ENCODE measurements around the gene MAP2K6. TPM values are rescaled to one million over a fixed set of nuclear protein-coding genes. Genes with fewer than 3 reads are reported as not detected.

Gene MAP2K6
- total and polyA plus RNA-seq, 2 of the 8 experiments (the other 6 are each of a cell fraction or from before 2014, with no cell fraction given) = 11.0 to 44.1 TPM

- Histone ChIP-seq H3K14ac (ENCODE audit: insufficient read length) (no peak overlapping the region), H3K79me1 (ENCODE audit: low read depth, low read length) (no peaks in the 10 kb centered on the region), H2BK5ac (ENCODE audit: low read depth, low read length) (no peak overlapping the region), H3K18ac (ENCODE audit: extremely low read depth, low read length) (no peak overlapping the region), H2AFZ (ENCODE audit: low read length) (no peak overlapping the region), H3K23me2 (ENCODE audit: low read depth, low read length) (no peaks in the 10 kb centered on the region), H3K27ac (ENCODE audit: low read depth, low read length) (no peak overlapping the region), H2BK20ac (ENCODE audit: low read length) (no peak overlapping the region), H2BK15ac (ENCODE audit: low read length) (no peak overlapping the region), H3K4me3 (ENCODE audit: extremely low read depth in 1 of 4, insufficient read depth in 2 of 4, low read depth in 3 of 4, low read length in 4 of 4) (no peak overlapping the region), H3K36me3 (ENCODE audit: control insufficient read depth in 2 of 4, insufficient read depth in 4 of 4, low read length in 3 of 4) (no peaks in the 10 kb centered on the region; a peak in 1 of 8 replicates), H2AK5ac (ENCODE audit: low read depth, low read length) (no peak overlapping the region), H3K4me1 (replicated peaks in 1 of 4; ENCODE audit: control insufficient read depth in 3 of 4, insufficient read depth in 4 of 4, low read length in 3 of 4) (no peaks in the 10 kb centered on the region; a peak in 1 of 7 replicates), H2BK12ac (ENCODE audit: low read depth, low read length) (no peak overlapping the region), H4K8ac (ENCODE audit: extremely low read depth, insufficient read depth, low read length) (no peak overlapping the region), H2BK120ac (replicated peaks; ENCODE audit: low read depth, low read length) (no peak overlapping the region), H3K56ac (replicated peaks; ENCODE audit: insufficient read length, low read depth, low read length) (no peak overlapping the region), H3K4me2 (ENCODE audit: insufficient read depth in 1 of 2, low read depth in 2 of 2, low read length in 2 of 2) (no peak overlapping the region), H4K91ac (replicated peaks; ENCODE audit: insufficient read length, low read length) (no peak overlapping the region), H3K9ac (replicated peaks in 1 of 4; ENCODE audit: extremely low read depth in 1 of 4, low read depth in 3 of 4, low read length in 3 of 4) (no peak overlapping the region), H4K20me1 (replicated peaks in 1 of 2; ENCODE audit: control insufficient read depth in 1 of 2, insufficient read depth in 2 of 2, low read length in 2 of 2) (no peaks in the 10 kb centered on the region), H4K5ac (ENCODE audit: insufficient read length, low read depth, low read length) (no peak overlapping the region), H3K79me2 (ENCODE audit: control insufficient read depth in 1 of 2, insufficient read depth in 2 of 2, low read length in 2 of 2) (no peaks in the 10 kb centered on the region), H3K23ac (ENCODE audit: insufficient read length) (no peak overlapping the region), H3K4ac (replicated peaks; ENCODE audit: insufficient read length, low read depth, low read length) (no peak overlapping the region), H3K9me3 (ENCODE audit: insufficient read depth in 2 of 2, low read depth in 1 of 2, low read length in 1 of 2) (no peaks in the 10 kb centered on the region), H3K27me3 (replicated peaks in 1 of 4; ENCODE audit: control insufficient read depth in 3 of 4, extremely low read depth in 1 of 4, insufficient read depth in 3 of 4, low read length in 3 of 4) (no peaks in the 10 kb centered on the region)
- FAIRE-seq = no peak
- ChIA-PET POLR2A (ENCODE audit: partially characterized antibody) (interaction anchor here (1.4 kb wide), 1 partner anchor 8 kb away, joined by 3 read pairs; no protein-coding TSS in a partner anchor), CTCF (ENCODE audit: partially characterized antibody) (interaction anchor here (3.0 kb wide), 1 partner anchor 21 kb away, joined by 13 read pairs; no protein-coding TSS in a partner anchor)
- TF ChIP-seq KDM1A (IDR thresholded peaks at IDR 0.05; ENCODE audit: borderline replicate concordance, low read length) (no peak), ASH2L (IDR thresholded peaks at IDR 0.05; ENCODE audit: low read length) (no peak), KDM5A (IDR thresholded peaks at IDR 0.05; ENCODE audit: low read length) (no peak)
- DNase-seq (ENCODE audit: low read depth in 1 of 2, low spot score in 2 of 2) = no peak
- 92% methylated on average over 3 of the region's 3 CpGs; no CpG with 5 or more reads in 1 of the 2 experiments for WGBS, 2 experiments (ENCODE audit: extremely low coverage in 1 of 2, insufficient coverage in 1 of 2, insufficient read length in 1 of 2, insufficient replicate concordance in 2 of 2, low coverage in 1 of 2, low lambda C conversion rate in 2 of 2, missing lambda C conversion rate in 1 of 2)
Measured at GRCh38 chr17:69547947-69548346, 133.4 kb downstream of the MAP2K6 start.

All from H1 (cell line).